Tibial nerve (tissue), 4 donors: ENCODE results near the gene PCSK7.

Source experiments
- EP300 ChIP-seq, 2 donors: sonication (generic); formaldehyde crosslinking; IDR thresholded peaks; one replicate each; pipeline ENCODE4 v1.6.1; 2017; ENCODE audit warnings: antibody characterized with exemption in 2 of 2, mild to moderate bottlenecking in 1 of 2
- POLR2A ChIP-seq, 2 donors: fragments of 450-650 bp; IDR thresholded peaks; one replicate each; pipeline ENCODE4 v1.6.1; 2017; ENCODE audit warnings: antibody characterized with exemption in 2 of 2, mild to moderate bottlenecking in 2 of 2, moderate library complexity in 2 of 2
- TF ChIP-seq, protein P1 (sequence below), 5 experiments: fragments of 200-600 bp in 3 of 5; fragments of 450-650 bp in 2 of 5; sonication (generic) in 3 of 5; IDR thresholded peaks; one replicate each; pipeline ENCODE4 v1.5.1; 2016 to 2019; ENCODE audit warnings: antibody characterized with exemption in 5 of 5, mild to moderate bottlenecking in 3 of 5, moderate library complexity in 2 of 5

DNA sequence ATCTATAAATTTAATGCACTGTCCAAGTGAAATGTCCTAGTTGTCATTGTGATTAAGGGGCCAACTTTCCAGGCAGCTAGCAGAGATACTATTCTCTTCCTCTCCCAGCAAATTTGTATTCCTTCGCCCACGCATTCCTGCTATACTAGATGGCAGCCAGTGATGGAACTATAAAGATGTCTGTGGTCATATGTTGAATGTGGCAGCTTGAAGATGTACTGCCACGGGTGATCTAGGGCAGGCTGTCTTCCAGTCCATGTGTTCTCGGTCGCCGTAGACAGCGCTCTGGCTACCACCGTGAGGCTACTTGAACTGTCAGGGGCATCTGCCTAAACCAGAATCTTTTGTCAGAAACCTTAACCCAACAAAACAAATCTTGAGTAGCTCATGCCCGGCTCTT is 61.7 kb downstream of the PCSK7 start:
- TF ChIP-seq, protein P1, sequence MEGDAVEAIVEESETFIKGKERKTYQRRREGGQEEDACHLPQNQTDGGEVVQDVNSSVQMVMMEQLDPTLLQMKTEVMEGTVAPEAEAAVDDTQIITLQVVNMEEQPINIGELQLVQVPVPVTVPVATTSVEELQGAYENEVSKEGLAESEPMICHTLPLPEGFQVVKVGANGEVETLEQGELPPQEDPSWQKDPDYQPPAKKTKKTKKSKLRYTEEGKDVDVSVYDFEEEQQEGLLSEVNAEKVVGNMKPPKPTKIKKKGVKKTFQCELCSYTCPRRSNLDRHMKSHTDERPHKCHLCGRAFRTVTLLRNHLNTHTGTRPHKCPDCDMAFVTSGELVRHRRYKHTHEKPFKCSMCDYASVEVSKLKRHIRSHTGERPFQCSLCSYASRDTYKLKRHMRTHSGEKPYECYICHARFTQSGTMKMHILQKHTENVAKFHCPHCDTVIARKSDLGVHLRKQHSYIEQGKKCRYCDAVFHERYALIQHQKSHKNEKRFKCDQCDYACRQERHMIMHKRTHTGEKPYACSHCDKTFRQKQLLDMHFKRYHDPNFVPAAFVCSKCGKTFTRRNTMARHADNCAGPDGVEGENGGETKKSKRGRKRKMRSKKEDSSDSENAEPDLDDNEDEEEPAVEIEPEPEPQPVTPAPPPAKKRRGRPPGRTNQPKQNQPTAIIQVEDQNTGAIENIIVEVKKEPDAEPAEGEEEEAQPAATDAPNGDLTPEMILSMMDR (IDR thresholded peaks at IDR 0.05): no peak
- TF ChIP-seq POLR2A (IDR thresholded peaks at IDR 0.05): no peak
- no peak for TF ChIP-seq EP300 (IDR thresholded peaks at IDR 0.05)
